GM19324 (cell line): ENCODE data around the gene TNRC6A.
"Not testable (repeated sequence)": the region's sequence is repeated elsewhere in the genome, so short reads cannot be mapped to it uniquely, and the experiment has no call there.

ENCODE experiments used
- ATAC-seq: cut with Tn5 transposase; IDR thresholded peaks from one replicate; pipeline ENCODE4 v1.9.1; 2021; ENCODE audit warnings: mild to moderate bottlenecking, moderate library complexity; ENCODE audit not compliant: unreplicated experiment, low FRiP score

The TNRC6A gene

DNA sequence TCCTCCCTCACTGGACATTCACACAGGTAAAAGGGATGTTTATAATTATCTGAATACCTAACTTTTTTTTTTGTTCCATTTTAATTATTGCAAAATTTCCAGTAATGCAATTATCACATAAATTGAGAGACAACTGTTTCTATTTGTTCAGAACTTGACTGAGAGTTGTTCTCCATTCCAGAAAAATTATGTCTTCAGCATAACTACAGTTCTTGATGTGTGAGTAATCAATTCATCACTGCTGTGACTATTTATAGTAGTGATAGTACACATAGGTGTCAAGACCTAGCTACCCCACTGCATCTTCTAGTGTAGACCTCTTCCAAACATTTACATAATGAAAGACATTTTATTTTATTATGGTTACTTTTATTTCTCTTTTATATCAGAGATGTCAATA, 5.8 kb upstream of the TNRC6A start:
- ATAC-seq, result no peak

DNA sequence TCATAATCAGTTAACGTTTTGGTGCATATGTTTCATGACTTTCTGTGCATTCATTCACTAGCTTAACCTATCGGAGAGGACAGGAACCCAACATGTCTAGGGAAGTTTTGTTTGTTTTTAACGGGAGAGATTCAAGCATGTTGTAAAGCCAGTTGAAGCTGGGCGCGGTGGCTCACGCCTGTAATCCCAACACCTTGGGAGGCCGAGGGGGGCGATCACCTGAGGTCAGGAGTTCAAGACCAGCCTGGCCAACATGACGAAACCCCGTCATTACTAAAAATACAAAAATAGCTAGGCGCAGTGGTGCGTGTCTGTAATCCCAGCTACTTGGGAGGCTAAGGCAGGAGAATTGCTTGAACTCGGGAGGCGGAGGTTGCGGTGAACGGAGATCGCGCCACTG, 1.4 kb upstream of the TNRC6A start:
- no peak for ATAC-seq

DNA sequence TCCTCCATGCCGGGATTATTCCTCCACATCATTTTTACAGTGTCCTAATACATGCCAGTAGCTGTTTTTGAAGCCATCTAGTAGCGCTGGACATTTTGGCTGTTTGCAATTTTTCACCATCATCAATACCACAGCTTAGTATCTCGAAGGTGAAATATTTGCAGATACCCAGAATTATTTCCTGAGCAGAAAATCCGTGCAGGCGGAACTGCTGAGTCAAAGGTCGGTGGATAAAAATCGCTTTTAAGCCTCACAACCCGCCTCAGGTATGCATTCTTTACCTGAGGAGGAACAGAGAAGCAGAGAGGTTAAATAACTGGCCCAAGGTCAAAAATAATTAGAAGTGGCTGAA, 584 bp upstream of the TNRC6A start:
- no peak for ATAC-seq

DNA sequence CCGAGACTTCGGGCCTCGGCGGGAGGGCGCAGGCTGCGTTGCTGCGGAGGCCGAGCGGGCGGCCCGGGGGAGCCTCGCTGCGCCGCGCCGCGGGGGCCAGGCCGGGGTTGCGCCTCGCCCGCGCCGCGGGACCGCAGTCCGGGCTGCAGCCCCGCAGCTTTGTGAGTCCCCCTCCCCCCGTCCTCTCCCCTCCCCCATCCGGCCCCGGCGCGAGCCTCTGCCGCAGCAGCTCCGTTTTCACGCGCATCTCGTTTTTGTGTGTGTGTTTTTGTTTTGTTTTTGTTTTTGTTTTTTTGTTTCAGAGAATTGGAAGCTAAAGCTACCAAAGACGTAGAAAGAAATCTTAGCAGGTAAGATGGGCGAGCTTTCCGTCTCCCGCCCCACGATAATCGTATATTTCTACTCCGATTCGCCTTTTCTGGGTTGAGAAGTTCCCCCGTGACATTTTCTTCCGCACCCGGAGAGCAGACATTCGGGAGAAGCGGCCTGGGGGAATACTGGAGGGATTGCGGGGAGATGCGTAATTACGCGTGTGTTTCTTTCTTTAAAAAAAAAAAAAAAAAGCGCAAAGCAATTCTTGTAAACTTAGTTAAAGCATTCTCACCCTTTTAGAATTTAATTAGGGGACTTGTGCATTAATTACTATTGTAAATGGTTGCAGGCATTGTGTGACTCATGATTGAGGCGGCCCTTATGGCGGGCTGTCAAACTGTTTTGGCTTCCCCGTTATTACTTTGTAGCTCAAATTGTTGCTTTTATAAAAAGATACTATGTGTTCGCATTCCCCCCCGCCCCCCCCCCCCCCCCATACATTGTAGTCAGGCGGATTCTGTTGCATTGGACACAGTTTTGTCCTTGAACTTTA, 732 bp downstream of the TNRC6A start:
- ATAC-seq, result no peak

DNA sequence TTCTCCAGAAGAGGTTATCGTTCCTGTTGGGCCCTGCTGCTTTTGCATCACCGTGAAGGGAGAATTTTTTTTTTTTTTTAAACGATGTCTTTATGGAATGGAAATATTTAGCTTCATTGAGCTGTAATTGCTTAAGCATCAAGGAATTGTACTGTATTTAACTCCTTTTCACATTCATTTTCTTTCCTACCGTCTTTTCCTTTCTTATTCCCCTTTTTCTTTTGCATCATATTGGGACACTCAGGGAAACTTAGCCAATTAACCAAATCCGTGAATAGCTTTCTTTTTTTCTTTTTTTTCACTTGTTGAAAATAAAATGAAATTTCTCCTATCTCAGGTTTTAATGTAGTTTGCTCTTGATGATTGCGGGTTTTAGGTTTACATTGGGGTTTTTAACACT, 1.5 kb downstream of the TNRC6A start:
- no peak for ATAC-seq

DNA sequence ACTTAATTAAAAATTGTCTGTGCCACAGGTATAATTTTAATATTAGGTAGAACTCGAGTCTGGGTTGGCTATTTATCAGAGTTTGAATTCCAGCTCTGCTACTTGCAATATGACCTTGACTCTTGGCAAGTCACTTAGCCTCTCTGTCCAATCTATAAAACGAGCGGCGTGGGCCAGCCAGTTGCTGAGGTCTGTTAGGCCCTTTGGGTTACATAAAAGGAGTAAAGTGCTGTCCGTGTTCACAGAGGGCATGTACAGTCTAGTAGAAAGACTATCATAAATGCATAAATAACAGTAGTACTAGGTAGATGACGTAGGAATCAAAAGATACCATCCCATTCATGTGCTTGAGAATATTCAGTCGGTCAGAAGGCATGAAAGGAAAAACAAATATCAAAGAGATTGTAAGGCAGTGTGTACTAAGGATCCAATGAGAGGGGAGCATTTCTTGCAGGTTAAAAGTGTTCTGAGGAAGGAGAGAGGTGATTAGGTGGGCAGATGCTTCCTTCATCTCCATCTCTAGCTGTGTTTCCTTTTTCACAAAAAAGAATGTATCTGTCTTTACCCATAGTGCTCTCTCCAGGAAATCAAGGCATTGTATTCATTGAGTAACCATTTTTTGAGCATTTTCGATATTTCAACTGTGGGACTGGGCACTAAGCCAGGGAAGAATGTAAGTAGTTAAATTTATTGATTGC, 2.4 kb downstream of the TNRC6A start:
- ATAC-seq, result no peak

DNA sequence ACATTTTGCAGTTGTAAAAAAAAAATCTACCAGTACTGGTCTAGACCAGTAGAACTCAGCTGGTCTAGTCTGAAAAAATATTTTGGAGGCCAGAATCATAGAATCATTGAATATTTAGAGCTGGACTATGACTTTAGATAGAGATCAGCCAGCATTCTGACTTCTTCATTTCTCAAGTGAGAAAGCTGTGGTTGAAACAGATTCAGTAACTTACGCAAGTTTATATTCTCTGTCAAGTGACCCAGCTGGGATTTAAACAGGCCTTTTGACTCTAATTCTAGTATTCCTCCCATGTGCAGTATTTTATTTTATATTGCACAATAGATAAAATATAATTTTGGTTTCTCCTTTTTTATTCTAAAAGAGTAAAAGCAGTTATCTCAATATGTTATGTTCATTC, 4.9 kb downstream of the TNRC6A start:
- ATAC-seq, result no peak

DNA sequence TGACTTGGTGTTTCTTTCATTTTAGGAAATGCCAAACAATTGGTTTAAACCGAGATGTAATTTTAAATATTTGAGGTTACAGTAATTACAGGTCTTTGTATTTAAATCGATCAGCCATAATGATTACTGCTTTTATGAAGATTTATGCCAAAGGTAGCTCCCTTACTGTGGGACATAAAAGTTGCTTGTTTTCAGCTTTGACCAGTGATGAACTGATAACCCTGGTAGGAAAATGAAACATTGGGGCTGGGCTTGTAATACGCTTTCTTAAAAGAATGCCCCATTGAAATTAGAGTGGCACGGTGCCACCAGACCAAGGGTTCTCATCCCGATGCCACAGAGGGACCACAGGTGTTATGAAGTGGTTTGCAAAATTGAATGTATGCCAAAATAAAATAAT, 7.3 kb downstream of the TNRC6A start:
- no peak for ATAC-seq

DNA sequence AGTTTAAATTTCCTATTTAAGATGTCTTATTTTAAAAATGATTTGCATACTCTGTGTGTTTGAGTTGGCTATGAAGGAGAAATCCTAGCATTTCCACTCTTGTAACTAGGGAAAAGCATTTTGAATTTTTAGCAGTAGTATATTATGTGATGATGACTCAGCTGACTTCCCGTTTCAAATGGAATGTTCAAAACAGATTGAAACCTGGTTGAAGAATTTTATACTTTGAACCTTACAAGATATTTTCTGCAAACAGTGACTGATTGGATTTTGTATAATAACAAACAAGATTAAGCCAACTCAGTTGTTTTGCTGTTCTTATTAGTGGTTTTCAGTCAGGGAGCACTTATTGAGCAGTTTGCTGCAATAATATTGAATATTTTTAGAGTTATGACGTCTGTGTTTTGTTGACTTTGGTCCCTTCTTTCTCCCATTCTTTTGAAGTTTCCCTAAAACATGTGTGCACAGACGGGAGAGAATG, 8.0 kb downstream of the TNRC6A start:
- ATAC-seq, result no peak

DNA sequence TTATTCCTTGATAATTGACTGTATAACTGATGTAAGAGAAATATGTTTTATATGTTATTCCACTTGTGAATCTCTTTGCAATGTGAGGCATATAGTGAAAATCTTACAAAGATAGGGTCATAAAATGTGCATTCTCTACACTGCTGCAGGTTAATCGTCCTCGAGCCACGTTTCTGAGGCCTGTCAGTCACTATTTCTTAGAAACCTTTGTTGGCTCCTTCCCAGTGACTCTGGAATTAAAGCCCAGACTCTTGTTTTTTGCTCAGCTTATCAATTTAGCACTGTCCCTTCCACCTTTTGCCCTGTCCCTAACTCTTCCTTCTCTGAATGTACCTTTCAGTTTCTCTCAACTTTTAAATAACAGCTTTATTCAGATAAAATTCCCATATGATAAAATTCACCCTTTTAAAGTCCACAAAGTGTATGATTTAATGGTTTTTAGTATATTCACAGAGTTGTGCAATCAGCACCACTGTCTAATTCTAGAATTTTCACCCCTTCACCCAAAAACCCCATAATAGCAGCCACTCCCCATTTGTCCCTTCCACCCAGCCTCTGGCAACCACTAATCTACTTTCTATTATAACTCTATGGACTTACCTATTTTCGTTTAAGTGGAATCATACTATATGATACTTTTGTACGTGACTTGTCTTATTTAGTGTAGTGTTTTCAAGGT, 8.6 kb downstream of the TNRC6A start:
- no peak for ATAC-seq

DNA sequence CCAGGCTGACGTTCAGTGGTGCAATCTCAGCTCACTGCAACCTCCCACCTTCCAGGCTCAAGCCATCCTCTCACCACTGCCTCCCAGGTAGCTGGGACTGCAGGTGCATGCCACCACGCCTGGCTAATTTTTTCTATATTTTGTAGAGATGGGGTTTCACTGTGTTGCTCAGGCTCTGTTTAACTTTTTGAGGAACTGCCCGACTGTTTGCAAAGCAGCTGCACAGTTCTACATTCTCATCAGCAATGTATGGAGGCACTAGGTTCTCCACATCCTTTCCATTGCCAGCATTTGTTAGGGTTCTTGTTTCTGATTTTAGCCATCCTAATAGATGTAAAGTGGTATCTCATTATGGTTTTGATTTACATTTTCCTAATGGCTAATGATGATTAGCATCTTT, 9.4 kb downstream of the TNRC6A start:
- ATAC-seq, result no peak

DNA sequence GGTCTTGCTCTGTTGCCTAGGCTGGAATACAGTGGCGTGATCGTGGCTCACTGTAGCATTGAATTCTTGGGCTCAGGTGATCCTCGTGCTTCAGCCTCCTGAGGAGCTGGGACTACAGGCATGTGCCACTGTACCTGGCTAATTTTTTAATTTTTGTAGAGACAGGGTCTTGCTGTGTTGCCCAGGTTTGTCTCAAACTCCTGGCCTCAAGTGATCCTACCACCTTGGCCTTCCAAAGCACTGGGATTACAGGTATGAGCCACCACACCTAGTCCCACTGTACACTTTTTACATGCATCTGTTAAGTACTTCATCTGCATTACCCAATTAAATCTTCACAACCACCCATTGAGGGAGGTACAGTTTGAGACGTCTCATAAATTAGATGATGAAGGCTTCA, 12.4 kb downstream of the TNRC6A start:
- ATAC-seq, result no peak

DNA sequence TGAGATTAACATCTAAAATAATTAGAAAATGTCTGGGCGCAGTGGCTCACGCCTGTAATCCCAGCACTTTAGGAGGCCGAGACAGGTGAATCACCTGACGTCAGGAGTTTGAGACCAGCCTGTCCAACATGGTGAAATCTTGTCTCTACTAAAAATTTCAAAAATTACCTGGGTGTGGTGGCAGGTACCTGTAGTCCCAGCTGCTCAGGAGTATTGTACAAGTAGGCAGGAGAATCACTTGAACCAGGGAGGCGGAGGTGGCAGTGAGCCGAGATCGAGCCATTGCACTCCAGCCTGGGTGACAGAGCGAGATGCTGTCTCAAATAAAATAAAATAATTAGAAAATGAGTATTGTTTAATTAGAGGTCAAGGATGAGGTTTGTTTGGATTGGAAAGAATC, 13.2 kb downstream of the TNRC6A start:
- ATAC-seq, result not testable (repeated sequence)

DNA sequence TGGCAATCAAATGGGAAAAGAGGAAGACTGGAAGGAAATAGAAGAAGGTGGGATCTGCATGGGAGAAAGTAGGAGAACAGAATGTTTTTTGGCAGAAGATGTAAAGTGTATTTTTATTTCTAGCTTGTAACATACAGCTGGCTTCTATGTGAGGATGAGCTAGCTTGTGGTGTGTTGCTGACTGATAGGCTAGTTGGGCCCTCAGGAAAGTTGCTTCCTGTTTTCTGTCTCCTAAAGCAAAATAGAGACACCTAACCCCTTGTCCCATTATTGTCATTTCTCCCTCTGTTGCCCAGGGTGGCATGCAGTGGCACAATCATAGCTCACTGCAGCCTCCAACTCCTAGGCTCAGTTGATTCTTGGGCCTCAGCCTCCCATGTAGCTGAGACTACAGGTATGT, 15.9 kb downstream of the TNRC6A start:
- no peak for ATAC-seq

DNA sequence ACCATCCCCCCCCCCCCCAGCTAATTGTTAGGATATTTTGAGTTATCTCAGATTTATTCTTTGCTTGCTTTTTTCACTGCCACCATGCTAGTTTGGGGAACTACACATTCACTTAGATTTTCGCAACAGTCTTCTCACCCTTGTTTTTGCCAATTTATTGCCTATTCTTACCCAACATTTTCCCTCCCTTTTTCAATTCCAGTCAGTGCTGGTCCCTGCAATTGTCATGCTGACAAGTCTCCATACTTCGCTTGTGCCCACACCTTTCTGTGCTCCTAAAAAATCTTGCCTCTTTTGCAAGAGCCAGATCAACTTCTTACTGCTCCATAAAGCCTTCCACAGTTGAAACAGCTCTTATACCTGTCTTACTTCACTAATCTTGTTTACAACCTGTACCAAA, 16.3 kb downstream of the TNRC6A start:
- no peak for ATAC-seq

DNA sequence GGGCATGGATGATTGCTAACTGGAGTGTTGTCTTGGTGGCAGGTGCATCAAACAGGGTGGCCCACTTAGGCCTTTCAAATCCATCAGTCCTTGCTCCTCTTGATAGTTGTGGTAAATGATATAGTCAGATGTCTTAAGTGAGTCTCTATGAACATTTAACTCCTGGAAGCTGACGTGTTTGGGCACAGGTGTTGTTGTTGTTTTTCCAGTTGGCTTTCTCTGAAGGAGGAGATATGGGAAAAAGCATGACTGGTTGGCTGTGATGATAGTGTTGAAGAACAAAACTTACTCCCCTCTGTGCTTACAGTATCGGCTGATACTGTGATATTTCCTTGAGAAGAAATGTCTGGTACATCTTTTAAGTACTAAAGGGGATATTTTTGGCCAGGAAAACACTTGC, 18.0 kb downstream of the TNRC6A start:
- no peak for ATAC-seq

DNA sequence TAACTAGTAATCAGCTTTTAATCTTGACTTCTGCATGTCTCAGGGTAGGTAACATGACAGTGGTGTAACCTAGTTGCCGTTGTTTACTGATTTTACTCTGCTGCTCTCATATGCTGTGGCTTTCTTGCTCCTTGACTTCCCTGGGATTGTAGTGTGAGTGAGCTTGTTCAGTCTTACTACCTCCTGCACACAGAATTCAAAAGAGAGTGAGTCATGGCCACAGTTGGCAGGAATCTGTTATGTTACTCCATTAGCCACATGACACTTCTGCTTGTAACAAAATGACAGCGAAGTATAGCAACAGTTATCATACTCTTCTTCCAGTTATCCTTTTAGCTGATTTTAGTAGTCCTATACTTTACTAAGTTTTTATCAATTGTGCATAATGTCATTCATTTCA, 18.8 kb downstream of the TNRC6A start:
- no peak for ATAC-seq

DNA sequence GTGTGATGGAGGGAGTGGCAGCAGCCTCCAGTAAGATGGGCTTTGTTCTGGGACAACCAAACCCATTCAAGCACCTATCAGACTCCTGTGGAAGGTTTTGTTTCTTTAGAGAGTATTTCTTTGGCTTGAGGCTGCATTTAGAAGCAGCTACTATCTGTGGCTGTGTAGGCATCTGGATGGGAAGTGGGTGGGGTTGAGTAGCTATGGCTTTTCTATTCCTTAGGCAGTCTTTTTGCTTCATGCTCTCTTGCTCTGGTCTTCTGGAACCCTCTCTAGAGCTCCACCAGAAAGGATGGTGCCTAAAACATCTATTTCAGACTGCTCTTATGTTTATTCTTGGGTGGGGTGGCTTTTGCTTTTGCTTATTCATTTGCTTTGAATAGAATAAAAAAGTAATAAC, 19.9 kb downstream of the TNRC6A start:
- no peak for ATAC-seq

DNA sequence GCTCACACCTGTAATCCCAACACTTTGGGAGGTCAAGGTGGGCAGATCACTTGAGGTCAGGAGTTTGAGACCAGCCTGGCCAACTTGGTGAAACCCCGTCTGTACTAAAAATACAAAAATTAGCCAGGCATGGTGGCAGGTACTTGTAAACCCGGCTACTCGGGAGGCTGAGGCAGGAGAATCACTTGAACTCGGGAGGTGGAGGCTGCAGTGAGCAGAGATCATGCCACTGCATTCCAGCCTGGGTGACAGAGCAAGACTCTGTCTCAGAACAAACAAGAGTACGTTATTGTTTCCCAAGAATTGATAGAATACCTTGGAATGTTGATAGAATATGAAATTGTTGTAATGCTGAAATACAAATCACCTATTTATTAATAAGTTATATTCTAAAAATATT, 20.4 kb downstream of the TNRC6A start:
- not testable (repeated sequence) for ATAC-seq

DNA sequence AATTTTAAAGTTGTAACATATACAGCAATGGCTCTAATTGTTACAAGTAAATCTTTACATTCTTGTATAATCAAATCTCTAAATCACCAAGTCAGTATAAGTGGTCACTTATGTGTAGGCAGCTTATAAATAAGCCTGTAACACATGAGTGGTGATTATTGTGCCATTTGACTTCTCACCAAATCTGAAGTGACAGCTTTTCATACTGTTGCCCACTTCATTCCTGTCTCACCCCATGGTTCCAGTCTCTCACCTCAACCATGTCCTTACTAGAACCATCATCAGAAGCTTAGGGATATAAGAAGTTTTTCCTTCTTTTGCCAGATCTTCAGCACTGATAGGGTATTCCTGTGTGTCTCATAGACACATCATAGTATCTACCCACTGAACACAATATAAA, 23.5 kb downstream of the TNRC6A start:
- no peak for ATAC-seq

DNA sequence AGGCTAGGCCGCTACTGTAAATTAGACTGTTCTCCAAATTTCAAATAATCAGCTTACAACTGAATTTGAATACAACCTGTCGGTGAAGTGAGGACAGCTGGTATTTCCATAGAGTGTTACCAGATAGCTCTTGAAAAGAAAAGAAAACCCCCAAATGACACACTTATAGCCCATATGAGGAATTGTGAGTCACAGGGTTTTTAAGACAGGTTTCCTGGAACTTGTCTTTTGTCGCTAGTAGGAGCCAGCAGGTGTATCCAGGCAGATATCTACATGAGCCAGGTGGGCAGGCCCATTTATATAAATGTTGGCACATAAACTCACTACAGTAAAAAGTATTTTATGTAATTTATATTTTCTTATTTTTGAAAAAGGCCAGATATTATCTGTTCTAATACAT, 24.0 kb downstream of the TNRC6A start:
- ATAC-seq, result no peak

DNA sequence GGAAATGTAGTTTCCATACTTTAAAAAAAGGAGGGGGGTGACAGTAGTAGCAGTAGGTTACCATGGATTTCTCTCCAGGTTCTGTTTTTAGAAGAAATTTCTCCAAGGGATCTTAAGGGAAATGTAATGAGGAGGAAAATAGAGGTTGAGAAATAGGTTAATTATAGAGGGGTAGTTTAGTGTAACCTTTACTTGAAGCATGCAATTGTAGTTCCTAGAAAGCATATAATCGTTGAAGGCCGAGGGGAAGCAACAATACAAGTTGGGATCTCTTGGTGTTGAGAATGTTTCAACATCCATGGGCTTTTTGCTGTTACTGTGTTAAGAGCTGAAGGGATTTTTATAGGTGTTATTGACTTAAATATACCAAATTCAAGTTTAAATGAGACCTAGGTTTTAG, 25.1 kb downstream of the TNRC6A start:
- ATAC-seq, result no peak
